Stimulated activated memory B cell treated with anti-CD40 and anti-IgM and Interleukin-4, amounts not matched to agents 10 μg/mL and 1 μg/mL and 100 μg/mL, for 72 hours (primary cell): ENCODE measurements around the gene HDAC9.

ENCODE experiments used
- ATAC-seq: fragments of 150-1000 bp; cut with Tn5 transposase; 2 replicates; pipeline ENCODE4 v1.10.0; 2021
- H3K27ac Mint-ChIP-seq: one replicate; pipeline ENCODE4 v1.8.0; 2022; ENCODE audit warnings: mild to moderate bottlenecking, mixed read lengths
- H3K27me3 Mint-ChIP-seq: one replicate; pipeline ENCODE4 v1.8.0; 2022; ENCODE audit warnings: mixed read lengths
- H3K36me3 Mint-ChIP-seq: one replicate; pipeline ENCODE4 v1.8.0; 2022; ENCODE audit warnings: mixed read lengths
- H3K4me1 Mint-ChIP-seq: one replicate; pipeline ENCODE4 v1.8.0; 2022; ENCODE audit warnings: mixed read lengths
- H3K4me3 Mint-ChIP-seq: one replicate; pipeline ENCODE4 v1.8.0; 2022; ENCODE audit warnings: mild to moderate bottlenecking, moderate library complexity, mixed read lengths
- H3K9me3 Mint-ChIP-seq: one replicate; pipeline ENCODE4 v1.8.0; 2022; ENCODE audit warnings: mixed read lengths

HDAC9 gene

DNA sequence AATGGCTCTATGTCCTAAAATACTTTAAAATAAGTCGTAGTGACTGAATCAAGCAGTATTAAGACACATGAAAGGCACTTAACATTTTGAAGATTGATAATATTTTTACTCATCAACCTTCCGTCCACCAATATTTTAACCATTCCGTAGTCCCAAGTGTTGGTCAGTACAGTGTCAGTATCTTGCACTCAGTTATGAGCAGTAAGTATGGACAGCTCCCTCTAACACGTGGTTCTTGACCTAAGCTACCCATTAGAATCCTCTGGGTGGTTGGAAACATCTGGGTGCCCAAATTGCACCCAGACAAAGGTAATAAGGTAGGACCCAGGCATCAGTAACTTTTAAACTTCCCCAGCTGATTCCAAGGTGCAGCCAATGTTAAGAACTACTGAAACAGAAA is 260.2 kb downstream of the HDAC9 start:
- H3K27ac Mint-ChIP-seq, result no peak overlapping the region
- H3K27me3 Mint-ChIP-seq, result no peaks in the 10 kb centered on the region
- H3K4me3 Mint-ChIP-seq, result no peak overlapping the region
- H3K36me3 Mint-ChIP-seq, result no peaks in the 10 kb centered on the region
- no peak for ATAC-seq
- H3K9me3 Mint-ChIP-seq, result no peaks in the 10 kb centered on the region
- H3K4me1 Mint-ChIP-seq, result no peaks in the 10 kb centered on the region

DNA sequence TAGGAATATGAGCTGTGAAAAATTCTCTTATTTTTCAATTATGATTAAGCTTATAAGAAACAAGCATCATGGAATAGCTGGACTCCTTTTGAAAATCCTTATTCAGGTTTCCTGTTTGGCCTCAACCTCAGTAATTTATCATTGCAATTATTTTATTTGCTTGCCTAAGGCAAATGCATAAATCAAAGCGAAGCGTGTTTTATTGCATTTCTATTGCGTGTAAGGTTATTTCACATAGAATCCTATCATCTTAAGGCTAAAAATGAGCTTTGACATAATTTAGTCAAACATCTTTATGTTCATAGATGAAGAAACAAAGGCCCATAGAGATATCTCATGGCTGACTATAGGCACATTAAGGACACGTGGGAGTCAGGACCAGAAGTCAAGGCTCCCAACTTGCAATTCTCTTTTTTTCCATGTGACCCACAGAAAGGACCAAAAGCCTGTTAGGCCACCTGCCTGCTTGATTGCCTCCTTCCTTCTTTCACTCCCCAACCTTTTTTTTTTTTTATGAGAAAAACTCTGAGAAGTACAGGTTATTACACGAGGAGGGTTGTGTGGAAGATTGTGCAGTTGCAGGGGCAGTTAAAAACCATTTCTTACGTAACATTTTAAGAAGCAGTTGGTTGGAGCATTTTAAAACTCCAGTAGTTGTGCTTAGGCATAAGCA is 261.0 kb downstream of the HDAC9 start:
- H3K27me3 Mint-ChIP-seq, result no peaks in the 10 kb centered on the region
- no peak for ATAC-seq
- H3K4me1 Mint-ChIP-seq, result no peaks in the 10 kb centered on the region
- no peaks in the 10 kb centered on the region for H3K36me3 Mint-ChIP-seq
- no peak overlapping the region for H3K27ac Mint-ChIP-seq
- H3K4me3 Mint-ChIP-seq, result no peak overlapping the region
- no peaks in the 10 kb centered on the region for H3K9me3 Mint-ChIP-seq

DNA sequence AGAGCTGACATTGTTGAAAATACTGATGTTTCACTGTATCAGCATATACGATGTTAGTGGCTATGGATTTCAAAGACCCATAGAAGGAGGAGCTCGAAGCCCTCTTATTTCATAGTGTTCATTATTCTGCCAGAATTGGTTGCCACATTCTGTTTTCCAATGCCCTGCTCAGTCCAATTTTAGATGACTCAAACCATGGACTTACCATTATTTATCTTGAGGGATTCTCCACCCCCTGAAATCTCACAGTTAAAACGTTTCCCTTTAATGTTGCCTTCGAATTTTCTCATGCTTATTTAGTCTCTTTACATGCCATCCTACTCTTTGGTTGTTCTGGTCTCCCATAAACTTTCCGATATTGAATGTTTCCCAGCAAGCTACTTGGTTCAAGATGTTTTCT is 264.5 kb downstream of the HDAC9 start:
- Mint-ChIP-seq H3K27ac (no peak overlapping the region), H3K9me3 (no peaks in the 10 kb centered on the region), H3K4me3 (no peak overlapping the region), H3K36me3 (peaks cover 7% of the 10 kb centered on the region), H3K27me3 (no peaks in the 10 kb centered on the region), H3K4me1 (no peaks in the 10 kb centered on the region)
- no peak for ATAC-seq

DNA sequence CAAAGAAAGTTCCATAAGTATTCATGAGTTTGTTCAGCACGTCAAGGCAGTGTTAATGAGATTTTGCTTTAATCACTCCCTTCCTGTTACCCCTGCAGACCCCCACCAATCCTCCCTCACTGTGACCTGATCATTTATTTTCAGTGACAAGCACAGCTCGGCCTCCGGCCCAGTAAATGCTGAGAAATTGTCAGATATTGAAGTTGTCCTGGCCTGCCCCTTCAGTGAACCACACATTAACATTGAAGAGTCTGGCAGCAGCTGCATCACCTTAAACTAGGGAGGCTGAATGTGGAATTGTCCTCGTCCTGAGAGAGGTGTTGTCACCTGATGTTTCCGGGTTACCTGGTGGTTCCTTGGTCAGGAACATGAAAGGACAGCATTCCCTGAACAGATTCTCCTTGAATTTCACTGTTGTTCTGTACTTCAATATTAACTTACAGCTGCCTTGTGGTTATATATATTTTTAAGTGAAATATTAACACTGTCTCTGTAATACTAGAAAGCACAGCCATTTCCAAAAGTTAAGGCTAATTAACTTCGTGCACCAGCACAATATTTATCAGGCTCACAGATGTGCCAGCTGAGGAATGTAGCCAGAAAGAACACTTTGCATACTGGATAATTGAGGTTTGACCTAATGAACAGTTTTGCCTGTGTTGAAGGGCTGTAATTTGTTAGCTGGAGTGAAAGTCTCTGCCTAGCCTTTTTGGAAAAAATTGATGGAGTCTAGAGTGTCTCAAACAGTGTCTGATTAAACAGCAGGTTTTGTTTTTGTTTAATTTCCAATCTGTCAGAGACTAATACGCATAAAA is 265.3 kb downstream of the HDAC9 start:
- H3K4me1 Mint-ChIP-seq, result no peaks in the 10 kb centered on the region
- no peaks in the 10 kb centered on the region for H3K27me3 Mint-ChIP-seq
- peaks cover 7% of the 10 kb centered on the region for H3K36me3 Mint-ChIP-seq
- no peak for ATAC-seq
- no peaks in the 10 kb centered on the region for H3K9me3 Mint-ChIP-seq
- H3K4me3 Mint-ChIP-seq, result no peak overlapping the region
- H3K27ac Mint-ChIP-seq, result no peak overlapping the region

DNA sequence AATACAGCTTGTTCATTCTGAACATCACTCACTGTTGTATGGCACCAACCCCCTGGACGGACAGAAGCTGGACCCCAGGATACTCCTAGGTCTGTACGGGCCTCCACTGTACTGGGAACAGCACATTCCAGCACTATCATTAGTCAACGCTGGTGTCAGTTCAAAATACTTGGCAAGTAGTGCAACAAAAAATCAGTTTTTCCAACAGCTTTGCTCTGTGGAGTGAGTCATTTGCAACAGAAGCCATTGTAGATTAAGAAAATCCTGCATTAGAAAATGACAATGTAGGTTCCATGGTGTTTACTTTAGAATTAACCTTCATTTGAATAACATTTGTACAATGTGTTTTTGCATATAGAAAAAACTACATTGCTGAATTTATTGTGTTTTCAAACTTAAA is 266.6 kb downstream of the HDAC9 start:
- H3K9me3 Mint-ChIP-seq, result no peaks in the 10 kb centered on the region

DNA sequence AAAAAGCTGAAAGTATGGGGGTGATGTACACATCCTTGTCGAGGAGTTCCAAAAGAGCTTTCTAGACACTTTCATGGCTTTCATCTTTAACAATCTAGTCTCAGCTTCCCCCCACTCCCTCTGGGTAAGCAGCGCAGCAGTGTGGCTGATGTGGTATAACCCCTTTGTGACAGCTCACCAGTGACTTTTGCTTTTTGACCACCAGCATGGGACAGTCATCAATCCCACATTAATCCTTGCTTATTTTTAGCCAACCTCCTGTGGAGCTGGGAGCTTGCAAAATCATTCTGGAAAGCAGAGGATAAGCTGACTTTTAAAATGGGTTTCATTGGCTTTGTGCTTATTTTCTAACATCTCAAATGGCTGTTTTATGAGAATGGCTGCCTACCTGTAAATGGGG is 272.7 kb downstream of the HDAC9 start:
- H3K4me1 Mint-ChIP-seq, result no peaks in the 10 kb centered on the region
- H3K9me3 Mint-ChIP-seq, result no peaks in the 10 kb centered on the region
- ATAC-seq, result no peak
- no peak overlapping the region for H3K4me3 Mint-ChIP-seq
- H3K36me3 Mint-ChIP-seq, result peaks cover 13% of the 10 kb centered on the region
- no peaks in the 10 kb centered on the region for H3K27me3 Mint-ChIP-seq
- no peak overlapping the region for H3K27ac Mint-ChIP-seq

More for the DNA sequence above, 266.6 kb downstream of the HDAC9 start:
- ATAC-seq, result no peak
- H3K36me3 Mint-ChIP-seq, result peaks cover 7% of the 10 kb centered on the region
- no peaks in the 10 kb centered on the region for H3K27me3 Mint-ChIP-seq
- no peak overlapping the region for H3K4me3 Mint-ChIP-seq
- H3K27ac Mint-ChIP-seq, result no peak overlapping the region
- H3K4me1 Mint-ChIP-seq, result no peaks in the 10 kb centered on the region

DNA sequence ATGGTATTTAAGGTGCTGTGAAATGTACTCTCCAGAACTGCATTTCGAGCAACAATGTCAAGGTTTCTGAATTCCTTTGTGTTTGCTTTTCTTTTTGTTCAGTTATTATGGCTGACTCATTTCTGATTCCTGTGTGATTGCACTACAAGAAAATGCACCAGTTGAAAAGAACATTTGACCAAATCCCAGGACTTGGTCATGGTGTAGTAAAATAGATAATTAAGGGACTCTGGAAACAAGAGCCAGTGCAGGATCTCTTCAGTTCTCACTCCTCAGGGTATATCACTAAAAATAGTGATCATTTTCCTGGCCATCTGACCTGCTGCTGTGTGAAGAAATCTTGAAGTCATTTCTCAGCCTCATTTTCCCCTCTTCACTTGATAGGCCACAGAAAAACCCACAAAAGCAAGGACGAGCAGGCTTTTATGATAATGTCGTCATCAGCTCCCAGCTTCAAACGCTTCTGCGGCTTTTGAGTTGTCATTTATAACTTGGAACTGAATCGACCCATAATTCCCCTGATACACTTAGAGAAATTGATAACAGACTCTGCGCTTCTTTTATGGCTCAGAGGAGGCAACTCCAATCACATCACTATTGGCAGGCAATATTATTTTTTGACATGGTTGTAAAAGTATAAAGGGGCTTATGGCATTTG is 274.7 kb downstream of the HDAC9 start:
- H3K4me3 Mint-ChIP-seq, result no peak overlapping the region
- no peaks in the 10 kb centered on the region for H3K27me3 Mint-ChIP-seq
- no peak overlapping the region for H3K27ac Mint-ChIP-seq
- no peaks in the 10 kb centered on the region for H3K4me1 Mint-ChIP-seq
- peaks cover 6% of the 10 kb centered on the region for H3K36me3 Mint-ChIP-seq
- no peaks in the 10 kb centered on the region for H3K9me3 Mint-ChIP-seq
- ATAC-seq, result no peak

DNA sequence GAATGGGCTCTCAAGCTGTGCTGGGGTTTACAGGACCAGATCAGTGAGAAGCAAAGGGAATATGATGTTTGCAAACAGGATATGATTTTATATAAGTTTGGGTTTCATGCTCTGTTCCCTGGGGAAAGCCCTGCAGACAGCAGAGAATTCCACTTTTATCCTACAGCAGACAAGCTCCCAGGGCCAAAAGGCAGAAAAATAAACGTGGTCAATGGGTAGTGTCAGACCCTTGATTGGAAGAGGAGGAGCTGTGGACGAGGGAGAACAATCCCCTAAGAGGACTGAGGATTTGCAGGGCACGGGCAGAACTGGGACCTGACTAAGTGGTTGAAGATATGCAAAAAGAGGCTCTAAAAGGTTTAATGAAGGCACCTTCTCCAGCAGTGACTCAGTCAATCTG is 275.3 kb downstream of the HDAC9 start:
- ATAC-seq, result no peak
- H3K27me3 Mint-ChIP-seq, result no peaks in the 10 kb centered on the region
- H3K36me3 Mint-ChIP-seq, result peaks cover 6% of the 10 kb centered on the region
- no peak overlapping the region for H3K27ac Mint-ChIP-seq
- H3K9me3 Mint-ChIP-seq, result no peaks in the 10 kb centered on the region
- H3K4me3 Mint-ChIP-seq, result no peak overlapping the region
- H3K4me1 Mint-ChIP-seq, result no peaks in the 10 kb centered on the region

DNA sequence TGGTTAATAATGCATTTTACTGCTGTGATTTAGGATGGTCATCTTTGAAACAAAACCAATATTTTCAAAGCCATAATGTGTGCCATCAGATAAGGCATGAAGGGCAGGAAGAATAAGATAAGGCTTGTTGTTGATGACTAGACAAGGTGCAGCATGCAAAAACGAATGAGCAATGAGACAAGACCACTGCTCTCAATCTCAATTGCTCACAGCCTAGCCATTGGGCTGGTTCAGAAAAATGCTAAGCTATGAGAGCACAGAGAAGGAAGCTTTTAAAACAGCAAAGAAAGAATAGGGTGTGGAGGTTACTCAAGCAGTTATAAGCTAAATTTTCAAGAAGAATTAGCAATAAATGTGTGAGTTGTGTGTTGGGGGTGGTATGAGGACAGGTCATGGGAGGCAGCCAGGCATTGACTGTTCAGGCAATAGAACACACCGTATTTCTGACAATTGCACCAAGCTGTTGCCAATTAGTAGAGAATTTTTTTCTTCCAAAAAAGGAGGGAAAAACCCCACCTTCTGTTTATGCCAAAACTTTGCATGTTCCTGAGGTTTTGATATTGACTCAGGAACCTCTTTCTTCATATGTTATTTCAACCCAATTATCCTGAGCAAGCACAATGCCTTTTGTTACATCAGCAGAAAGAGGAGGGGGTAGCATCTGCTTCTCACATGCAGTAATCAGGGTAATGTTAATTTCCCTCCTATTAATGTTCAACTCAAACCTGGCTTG is 276.5 kb downstream of the HDAC9 start:
- Mint-ChIP-seq H3K27me3 (no peaks in the 10 kb centered on the region), H3K4me3 (no peak overlapping the region), H3K27ac (no peak overlapping the region), H3K36me3 (peaks cover 6% of the 10 kb centered on the region), H3K4me1 (no peaks in the 10 kb centered on the region), H3K9me3 (no peaks in the 10 kb centered on the region)
- ATAC-seq, result no peak

DNA sequence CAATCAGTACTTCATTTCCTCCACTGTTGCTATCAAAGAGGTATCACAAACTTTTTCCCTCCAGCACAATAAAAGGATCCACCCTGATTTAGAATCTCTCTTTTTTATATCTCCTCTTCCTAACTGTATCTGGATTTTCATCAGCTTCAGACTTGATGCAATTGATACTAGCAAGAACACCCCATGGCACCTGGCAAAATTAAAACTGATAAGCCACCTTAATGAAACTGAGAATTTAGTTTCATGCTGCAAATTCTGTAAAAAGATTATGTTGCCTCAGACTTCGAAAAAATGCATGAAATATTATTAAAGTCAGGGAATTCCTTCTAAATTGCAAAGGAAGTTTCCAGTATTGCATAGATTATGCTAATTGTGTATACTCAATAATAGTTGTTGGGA is 277.0 kb downstream of the HDAC9 start:
- H3K4me3 Mint-ChIP-seq, result no peak overlapping the region
- H3K27me3 Mint-ChIP-seq, result no peaks in the 10 kb centered on the region
- no peaks in the 10 kb centered on the region for H3K9me3 Mint-ChIP-seq
- H3K4me1 Mint-ChIP-seq, result no peaks in the 10 kb centered on the region
- no peak for ATAC-seq
- no peak overlapping the region for H3K27ac Mint-ChIP-seq
- H3K36me3 Mint-ChIP-seq, result peaks cover 6% of the 10 kb centered on the region

DNA sequence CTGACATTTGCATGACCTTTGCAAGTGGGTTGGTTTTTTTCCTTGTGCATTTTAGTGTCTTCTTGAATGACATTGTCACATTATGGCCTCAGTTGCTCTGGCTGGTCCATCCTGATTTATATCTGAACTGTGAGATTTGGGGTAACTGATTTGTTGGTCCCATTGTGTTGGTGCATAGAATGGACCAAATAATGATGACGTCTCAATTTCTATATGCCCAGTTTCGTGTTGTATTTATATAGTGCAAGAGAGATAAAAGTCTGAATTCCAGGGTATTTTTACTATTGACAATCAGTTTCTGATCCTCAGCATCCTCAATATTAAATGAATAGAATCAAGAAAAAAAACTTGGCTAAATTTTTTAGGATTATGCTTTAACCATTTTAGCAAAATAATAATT is 281.8 kb downstream of the HDAC9 start:
- H3K27ac Mint-ChIP-seq, result no peak overlapping the region
- no peaks in the 10 kb centered on the region for H3K4me1 Mint-ChIP-seq
- no peaks in the 10 kb centered on the region for H3K36me3 Mint-ChIP-seq
- H3K27me3 Mint-ChIP-seq, result no peaks in the 10 kb centered on the region
- H3K9me3 Mint-ChIP-seq, result no peaks in the 10 kb centered on the region
- H3K4me3 Mint-ChIP-seq, result no peak overlapping the region
- ATAC-seq, result no peak

DNA sequence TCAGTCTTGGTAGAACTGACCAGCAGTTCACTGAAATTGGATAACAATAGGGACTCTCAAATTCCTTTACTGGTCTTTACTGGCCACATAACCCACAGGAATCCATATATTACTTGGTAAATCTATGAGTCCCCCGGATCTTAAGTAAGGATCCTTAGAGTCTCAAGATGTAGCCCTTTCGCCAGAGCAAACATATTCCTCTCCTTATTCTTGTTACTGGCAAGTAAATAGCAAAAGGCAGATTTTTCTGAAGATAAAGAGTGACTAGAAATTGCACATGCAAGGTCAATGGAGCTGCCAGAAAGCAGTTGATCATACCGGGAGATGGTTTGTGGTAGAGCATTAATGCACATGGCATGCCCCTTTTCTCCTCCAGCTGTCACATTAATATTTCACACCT is 283.0 kb downstream of the HDAC9 start:
- Mint-ChIP-seq H3K36me3 (no peaks in the 10 kb centered on the region), H3K4me1 (no peaks in the 10 kb centered on the region), H3K27ac (no peak overlapping the region), H3K9me3 (no peaks in the 10 kb centered on the region), H3K27me3 (no peaks in the 10 kb centered on the region), H3K4me3 (no peak overlapping the region)
- ATAC-seq, result no peak

DNA sequence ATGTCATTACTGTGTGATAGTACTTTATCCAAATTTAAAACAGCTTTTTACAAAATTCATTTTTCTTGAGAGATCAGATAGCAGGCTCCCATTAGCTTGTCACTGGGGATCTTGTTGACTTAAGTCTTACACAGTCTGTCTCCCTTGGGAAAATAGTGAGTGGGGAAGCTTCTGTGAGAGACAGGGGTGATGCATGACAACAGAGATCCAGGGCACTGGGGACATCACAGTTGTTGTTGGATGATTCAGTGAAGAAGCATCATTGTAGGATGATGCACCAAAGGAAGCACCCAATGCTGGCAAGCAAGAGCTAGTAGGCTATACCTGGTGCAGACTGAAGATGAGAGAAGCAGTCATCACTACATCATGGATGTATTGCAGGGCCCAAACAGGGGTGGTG is 284.7 kb downstream of the HDAC9 start:
- no peaks in the 10 kb centered on the region for H3K4me1 Mint-ChIP-seq
- no peaks in the 10 kb centered on the region for H3K36me3 Mint-ChIP-seq
- H3K27ac Mint-ChIP-seq, result no peak overlapping the region
- no peaks in the 10 kb centered on the region for H3K27me3 Mint-ChIP-seq
- H3K9me3 Mint-ChIP-seq, result no peaks in the 10 kb centered on the region
- no peak overlapping the region for H3K4me3 Mint-ChIP-seq
- ATAC-seq, result no peak

DNA sequence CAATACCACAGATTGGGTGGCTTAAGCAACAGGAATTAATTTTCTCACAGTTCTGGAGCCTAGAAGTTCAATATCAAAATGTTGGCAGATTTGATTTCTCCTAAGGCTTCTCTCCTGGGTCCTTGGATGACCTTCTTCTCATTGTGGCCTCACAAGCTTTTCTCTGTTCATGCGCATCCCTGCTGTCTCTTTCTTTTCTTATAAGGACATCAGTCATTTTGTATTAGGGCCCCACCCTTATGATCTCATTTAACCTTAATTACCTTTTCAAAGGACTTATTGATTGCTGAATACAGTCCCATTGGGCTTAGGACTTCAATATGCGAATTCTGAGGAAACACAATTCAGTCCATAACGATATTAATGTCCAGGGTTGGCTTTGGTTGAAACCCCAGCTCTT is 285.4 kb downstream of the HDAC9 start:
- H3K27me3 Mint-ChIP-seq, result no peaks in the 10 kb centered on the region
- ATAC-seq, result no peak
- no peaks in the 10 kb centered on the region for H3K9me3 Mint-ChIP-seq
- no peaks in the 10 kb centered on the region for H3K4me1 Mint-ChIP-seq
- no peak overlapping the region for H3K4me3 Mint-ChIP-seq
- no peak overlapping the region for H3K27ac Mint-ChIP-seq
- no peaks in the 10 kb centered on the region for H3K36me3 Mint-ChIP-seq

DNA sequence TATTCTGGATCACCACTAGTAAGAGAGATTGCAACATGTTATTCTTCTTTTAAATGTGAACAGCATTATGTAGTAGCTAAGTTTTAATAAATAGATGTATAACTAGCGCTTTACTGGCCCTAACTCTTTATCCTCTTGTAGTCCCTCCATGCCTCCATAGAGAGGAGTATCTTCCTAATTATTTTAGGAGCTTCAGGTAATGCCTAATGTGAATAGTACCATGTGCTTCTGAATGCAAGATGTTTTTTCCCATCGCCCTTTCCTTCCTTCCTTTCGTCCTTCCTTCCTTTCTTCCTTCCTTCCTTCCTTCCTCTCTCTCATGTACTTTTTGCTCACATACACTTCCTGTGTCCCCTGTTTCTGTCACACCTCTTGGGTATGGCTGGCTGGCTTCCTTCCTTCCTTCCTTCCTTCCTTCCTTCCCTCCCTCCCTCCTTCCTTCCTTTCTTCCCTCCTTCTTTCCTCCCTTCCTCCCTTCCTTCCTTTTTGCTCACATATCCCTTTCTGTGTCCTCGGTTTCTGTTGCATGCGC is 290.7 kb downstream of the HDAC9 start:
- Mint-ChIP-seq H3K9me3 (peaks cover 7% of the 10 kb centered on the region), H3K27ac (no peak overlapping the region), H3K4me1 (no peaks in the 10 kb centered on the region), H3K27me3 (no peaks in the 10 kb centered on the region), H3K36me3 (peaks cover 6% of the 10 kb centered on the region), H3K4me3 (no peak overlapping the region)
- ATAC-seq, result no peak
